Mucosa of rectum (tissue), 2 donors: ENCODE measurements around the gene NPHS1.

ENCODE experiments used
- H3K27ac ChIP-seq, 2 donors: one replicate each; pipeline ENCODE4 v1.7.0; 2013; ENCODE audit warnings: inconsistent platforms in 2 of 2, low read depth in 2 of 2, low read length in 2 of 2
- H3K27me3 ChIP-seq, 2 donors: one replicate each; pipeline ENCODE4 v1.7.0; 2013; ENCODE audit warnings: low read length in 2 of 2; ENCODE audit not compliant: control insufficient read depth in 2 of 2, insufficient read depth in 2 of 2
- H3K36me3 ChIP-seq, 2 donors: one replicate each; pipeline ENCODE4 v1.7.0; 2013; ENCODE audit warnings: low read length in 2 of 2; ENCODE audit not compliant: control insufficient read depth in 2 of 2, insufficient read depth in 2 of 2
- H3K4me1 ChIP-seq, 2 donors: one replicate each; pipeline ENCODE4 v1.7.0; 2013; ENCODE audit warnings: low read length in 2 of 2, mild to moderate bottlenecking in 1 of 2; ENCODE audit not compliant: control insufficient read depth in 2 of 2, insufficient read depth in 2 of 2
- H3K4me3 ChIP-seq, 2 donors: one replicate each; pipeline ENCODE4 v1.7.0; 2013; ENCODE audit warnings: low read length in 2 of 2
- H3K9ac ChIP-seq, 2 donors: one replicate each; pipeline ENCODE4 v1.7.0; 2013; ENCODE audit warnings: low read length in 2 of 2, low read depth in 1 of 2, mild to moderate bottlenecking in 1 of 2
- H3K9me3 ChIP-seq, 2 donors: one replicate each; pipeline ENCODE4 v1.7.0; 2013; ENCODE audit warnings: low read length in 2 of 2; ENCODE audit not compliant: control insufficient read depth in 2 of 2
- donor health status: healthy.
- donor health status: Normal muscosa, but diverticular disease.

NPHS1 gene, protein sequence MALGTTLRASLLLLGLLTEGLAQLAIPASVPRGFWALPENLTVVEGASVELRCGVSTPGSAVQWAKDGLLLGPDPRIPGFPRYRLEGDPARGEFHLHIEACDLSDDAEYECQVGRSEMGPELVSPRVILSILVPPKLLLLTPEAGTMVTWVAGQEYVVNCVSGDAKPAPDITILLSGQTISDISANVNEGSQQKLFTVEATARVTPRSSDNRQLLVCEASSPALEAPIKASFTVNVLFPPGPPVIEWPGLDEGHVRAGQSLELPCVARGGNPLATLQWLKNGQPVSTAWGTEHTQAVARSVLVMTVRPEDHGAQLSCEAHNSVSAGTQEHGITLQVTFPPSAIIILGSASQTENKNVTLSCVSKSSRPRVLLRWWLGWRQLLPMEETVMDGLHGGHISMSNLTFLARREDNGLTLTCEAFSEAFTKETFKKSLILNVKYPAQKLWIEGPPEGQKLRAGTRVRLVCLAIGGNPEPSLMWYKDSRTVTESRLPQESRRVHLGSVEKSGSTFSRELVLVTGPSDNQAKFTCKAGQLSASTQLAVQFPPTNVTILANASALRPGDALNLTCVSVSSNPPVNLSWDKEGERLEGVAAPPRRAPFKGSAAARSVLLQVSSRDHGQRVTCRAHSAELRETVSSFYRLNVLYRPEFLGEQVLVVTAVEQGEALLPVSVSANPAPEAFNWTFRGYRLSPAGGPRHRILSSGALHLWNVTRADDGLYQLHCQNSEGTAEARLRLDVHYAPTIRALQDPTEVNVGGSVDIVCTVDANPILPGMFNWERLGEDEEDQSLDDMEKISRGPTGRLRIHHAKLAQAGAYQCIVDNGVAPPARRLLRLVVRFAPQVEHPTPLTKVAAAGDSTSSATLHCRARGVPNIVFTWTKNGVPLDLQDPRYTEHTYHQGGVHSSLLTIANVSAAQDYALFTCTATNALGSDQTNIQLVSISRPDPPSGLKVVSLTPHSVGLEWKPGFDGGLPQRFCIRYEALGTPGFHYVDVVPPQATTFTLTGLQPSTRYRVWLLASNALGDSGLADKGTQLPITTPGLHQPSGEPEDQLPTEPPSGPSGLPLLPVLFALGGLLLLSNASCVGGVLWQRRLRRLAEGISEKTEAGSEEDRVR (N-terminal part only)

DNA sequence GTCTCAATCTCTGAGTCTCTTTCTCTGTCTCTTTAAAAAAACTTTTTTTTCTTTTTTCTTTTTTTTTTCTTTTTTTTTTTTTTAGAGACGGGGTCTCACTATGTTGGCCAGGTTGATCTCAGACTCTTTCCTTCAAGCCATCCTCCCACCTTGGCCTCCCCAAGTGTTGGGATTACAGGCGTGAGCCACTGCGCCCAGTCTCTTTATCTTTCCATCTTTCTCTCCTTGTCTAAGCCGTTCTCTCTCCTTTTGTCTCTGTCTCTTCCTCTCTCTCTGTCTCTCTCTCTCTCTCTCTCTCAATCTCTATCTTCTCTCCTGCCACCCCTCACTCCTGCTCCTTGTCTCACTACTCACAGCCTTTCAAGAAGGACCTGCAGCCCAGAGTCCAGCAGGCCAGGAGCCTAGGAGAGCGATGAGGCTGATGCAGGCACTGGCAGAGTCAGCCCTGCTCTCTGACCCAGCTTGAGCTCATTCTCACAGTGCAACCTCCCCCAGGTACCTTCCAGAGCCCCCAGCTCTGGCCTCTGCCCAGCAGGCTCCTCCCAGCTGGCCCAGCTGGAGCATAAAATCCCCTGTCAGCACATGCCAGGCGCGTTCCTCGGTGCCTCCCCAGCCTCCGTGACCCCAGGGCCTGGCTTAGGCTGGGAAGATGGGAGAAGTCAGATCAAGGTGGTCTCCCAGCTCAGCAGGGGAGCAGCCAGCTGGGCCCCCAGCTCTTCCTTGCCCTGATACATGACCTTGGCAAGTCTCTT lies at the start of gene NPHS1:
Gene NPHS1, minus strand, starts transcription at position 476 of the 752 bp plus-strand sequence. CDS start 667 bp downstream, outside the sequence.
- no peaks in the 10 kb centered on the region for H3K36me3 ChIP-seq
- peaks cover 20 to 31% of the 10 kb centered on the region in 2 donors for H3K27me3 ChIP-seq
- H3K9ac ChIP-seq: no peak within 1 kb of the TSS
- no peaks in the 10 kb centered on the region for H3K9me3 ChIP-seq
- no peak within 1 kb of the TSS for H3K27ac ChIP-seq
- no peaks in the 10 kb centered on the region for H3K4me1 ChIP-seq
- H3K4me3 ChIP-seq: no peak within 1 kb of the TSS

DNA sequence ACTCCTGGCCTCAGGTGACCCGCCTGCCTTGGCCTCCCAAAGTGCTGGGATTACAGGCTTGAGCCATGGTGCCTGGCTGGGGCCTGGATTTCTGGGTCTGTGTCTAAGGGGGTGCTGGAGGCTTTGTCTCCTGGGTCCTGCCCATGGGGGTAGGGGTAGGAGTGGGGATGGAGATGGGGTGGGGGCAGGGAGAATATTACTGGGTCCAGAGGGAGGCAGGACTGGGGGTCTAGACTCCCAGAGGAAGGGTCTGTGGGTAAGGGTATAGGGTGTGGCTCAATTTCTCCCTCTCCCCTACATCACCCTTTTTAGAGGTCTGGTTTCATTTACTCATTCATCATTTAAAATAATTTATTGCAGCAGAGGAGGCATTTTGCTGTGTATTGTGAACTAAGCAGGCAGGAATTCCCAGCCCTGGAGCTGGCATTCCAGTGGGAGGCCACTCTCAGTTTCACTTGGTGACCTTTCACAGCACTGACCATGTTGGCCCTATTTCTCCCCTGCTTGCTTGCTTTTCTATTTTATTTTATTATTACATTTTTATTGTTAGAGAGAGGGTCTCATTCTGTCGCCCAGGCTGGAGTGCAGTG lies 48.8 kb upstream of the NPHS1 start:
- Histone ChIP-seq H3K9me3 (no peaks in the 10 kb centered on the region), H3K4me3 (peak overlapping the region in 1 of 2 donors; percentile 86), H3K27ac (peak overlapping the region; percentile 12 to 85), H3K36me3 (peaks cover 2 to 13% of the 10 kb centered on the region in 2 donors), H3K9ac (peak overlapping the region in 1 of 2 donors; percentile 81), H3K4me1 (peaks cover 10 to 12% of the 10 kb centered on the region in 2 donors), H3K27me3 (no peaks in the 10 kb centered on the region)

DNA sequence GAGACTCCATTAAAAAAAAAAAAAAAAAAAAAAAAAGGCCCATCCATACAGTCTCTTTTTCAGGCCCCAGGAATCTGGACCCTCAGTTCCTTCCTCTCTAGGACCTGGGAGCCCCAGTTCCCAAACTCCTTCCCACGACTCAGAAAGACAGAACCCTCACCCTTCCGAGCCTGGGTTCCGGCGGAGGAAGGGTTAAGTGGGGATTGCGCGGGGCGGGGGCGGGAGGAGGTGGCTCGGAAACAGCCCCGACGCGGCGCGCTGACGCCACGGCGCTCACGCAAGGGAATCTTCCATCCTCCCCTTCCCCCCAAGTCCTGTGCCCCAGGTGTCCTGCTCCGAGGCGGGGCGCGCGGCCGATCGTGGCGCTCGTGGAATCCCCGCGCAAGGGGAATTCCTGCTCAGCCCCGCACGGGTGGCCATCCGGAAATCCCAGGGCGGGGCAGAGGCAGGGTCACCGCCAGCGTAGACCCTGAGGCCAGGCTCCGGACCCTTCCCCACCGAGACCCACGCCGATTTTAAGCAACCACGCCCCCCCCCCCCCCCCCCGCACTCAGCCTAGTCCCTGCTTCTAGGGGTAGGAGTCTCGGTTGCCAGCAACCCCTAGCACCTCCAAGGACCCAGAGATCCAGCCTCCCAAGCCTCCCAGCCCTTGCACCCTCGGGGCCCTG lies 47.4 kb upstream of the NPHS1 start:
- H3K27ac ChIP-seq: peak overlapping the region; percentile 79 to 88
- peak overlapping the region; percentile 75 to 86 for H3K4me3 ChIP-seq
- H3K27me3 ChIP-seq: no peaks in the 10 kb centered on the region
- H3K36me3 ChIP-seq: peaks cover 7 to 22% of the 10 kb centered on the region in 2 donors
- no peaks in the 10 kb centered on the region for H3K9me3 ChIP-seq
- H3K9ac ChIP-seq: peak overlapping the region; percentile 79 to 81
- H3K4me1 ChIP-seq: peaks cover 8 to 15% of the 10 kb centered on the region in 2 donors

DNA sequence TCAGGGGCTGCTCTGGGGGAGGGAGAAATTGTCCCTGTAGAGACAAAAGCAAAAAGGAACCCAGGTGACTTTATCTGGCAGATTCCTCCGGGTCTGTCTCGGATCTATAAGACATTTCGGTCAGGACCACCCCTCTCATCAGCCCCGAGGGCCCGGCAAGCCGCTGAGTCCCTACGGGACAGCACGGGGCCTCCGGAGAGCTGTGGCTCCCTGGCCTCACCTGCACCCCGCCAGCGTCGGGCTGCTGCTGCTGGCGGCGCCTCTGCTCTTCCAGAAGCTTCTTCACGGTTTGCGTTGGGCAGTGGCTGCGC lies 46.1 kb upstream of the NPHS1 start:
- H3K4me1 ChIP-seq: peaks cover 8 to 15% of the 10 kb centered on the region in 2 donors

DNA sequence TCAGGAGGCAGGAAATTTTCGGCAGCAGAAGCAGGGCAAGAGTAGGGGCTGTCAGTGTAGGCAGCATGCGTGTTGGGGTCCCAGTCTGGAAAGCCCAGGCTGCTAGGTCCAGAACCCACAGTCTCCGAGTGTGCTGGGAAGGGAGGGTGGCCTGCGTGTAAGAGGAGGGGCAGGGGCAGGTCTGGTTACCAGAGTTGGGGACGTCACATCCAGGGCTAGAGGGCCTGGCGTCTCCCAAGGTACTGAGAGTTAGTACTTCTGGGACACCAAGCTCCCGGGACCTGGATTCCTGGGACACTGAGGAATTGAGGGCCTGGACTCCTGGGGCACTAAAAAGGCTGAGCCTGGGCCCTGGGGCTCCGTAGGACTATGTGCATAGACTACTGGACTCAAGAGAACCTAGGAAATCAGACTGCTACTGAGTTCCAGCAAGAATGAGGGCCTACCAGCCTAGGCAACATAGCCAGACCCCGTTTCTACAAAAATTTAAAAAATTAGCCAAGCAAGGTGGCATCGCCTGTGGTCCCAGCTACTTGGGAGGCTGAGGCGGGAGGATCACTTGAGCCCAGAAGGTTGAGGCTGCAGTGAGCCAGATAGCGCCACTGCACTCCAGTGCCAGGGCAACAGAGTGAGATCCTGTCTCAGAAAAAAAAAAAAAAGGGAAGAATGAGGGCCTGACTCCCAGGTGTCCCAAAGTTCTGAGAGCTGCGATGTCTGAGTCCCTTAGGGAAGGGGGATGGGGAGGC lies 45.6 kb upstream of the NPHS1 start:
- H3K27me3 ChIP-seq: no peaks in the 10 kb centered on the region
- peak overlapping the region; percentile 75 to 86 for H3K4me3 ChIP-seq
- H3K4me1 ChIP-seq: peaks cover 8 to 12% of the 10 kb centered on the region in 2 donors
- H3K36me3 ChIP-seq: peaks cover 10 to 32% of the 10 kb centered on the region in 2 donors
- H3K9ac ChIP-seq: peak overlapping the region; percentile 72 to 81
- no peaks in the 10 kb centered on the region for H3K9me3 ChIP-seq
- H3K27ac ChIP-seq: no peak overlapping the region

More for the DNA sequence above, 46.1 kb upstream of the NPHS1 start:
- Histone ChIP-seq H3K27ac (peak overlapping the region; percentile 79 to 88), H3K36me3 (peaks cover 7 to 28% of the 10 kb centered on the region in 2 donors), H3K27me3 (no peaks in the 10 kb centered on the region), H3K4me3 (peak overlapping the region; percentile 75 to 86), H3K9me3 (no peaks in the 10 kb centered on the region), H3K9ac (peak overlapping the region; percentile 72 to 81)

DNA sequence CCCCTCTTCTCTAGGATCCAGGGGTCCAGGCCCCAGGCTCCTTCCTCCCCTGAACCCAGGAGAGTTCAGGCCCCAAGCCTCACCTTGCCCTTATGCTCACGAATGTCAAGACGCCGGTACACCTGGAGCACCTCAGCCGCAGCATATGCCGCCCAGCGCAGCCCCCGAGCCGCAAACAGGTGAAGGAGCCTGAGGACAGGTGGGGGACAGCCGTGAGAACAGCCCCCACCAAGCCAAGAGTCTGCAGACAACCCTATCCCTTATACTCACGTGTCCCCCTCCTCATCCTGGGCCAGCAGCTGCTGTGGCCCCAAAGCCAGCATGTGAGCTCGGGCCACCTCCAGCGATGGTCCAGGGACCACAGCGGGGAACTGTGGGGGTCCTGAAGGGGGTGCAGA lies 44.3 kb upstream of the NPHS1 start:
- H3K27ac ChIP-seq: no peak overlapping the region
- peaks cover 8 to 11% of the 10 kb centered on the region in 2 donors for H3K4me1 ChIP-seq
- H3K4me3 ChIP-seq: no peak overlapping the region
- H3K9me3 ChIP-seq: no peaks in the 10 kb centered on the region
- H3K27me3 ChIP-seq: no peaks in the 10 kb centered on the region
- H3K36me3 ChIP-seq: peaks cover 10 to 32% of the 10 kb centered on the region in 2 donors
- H3K9ac ChIP-seq: no peak overlapping the region

DNA sequence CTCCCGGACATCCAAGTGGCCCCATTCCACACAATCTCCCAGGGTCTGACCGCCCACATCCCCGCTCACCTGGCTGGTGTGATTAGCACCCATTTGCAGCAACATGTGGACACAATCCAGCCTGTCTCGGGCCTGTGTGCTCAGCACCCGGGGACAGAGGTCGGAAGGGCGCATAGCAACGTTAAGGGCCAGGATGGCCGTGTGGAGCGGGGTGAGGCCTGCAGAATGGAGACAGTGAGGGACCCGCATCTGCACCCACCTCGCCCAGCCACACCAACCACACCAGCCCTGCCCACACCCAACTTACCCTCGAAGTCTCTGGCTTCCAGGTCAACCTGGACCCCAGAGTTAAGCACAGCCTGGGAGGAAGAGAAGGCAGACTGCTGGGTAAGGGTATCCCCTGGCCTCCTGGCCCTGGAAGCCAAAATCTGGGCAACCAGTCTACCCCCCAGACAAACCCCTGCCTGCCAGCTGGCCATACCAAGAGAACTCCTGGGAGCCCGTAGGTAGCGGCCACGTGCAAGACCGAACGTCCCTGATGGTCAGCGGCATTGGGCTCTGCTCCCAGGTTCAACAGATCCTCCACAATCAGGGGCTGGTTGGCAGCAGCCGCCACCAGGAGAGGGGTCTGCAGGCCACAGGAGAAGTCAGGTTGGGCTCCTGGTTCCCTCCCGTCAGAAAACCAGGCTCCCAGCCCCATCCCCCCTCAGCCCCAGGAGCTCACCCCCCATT lies 43.8 kb upstream of the NPHS1 start:
- peaks cover 10 to 33% of the 10 kb centered on the region in 2 donors for H3K36me3 ChIP-seq
- H3K9ac ChIP-seq: no peak overlapping the region
- no peak overlapping the region for H3K27ac ChIP-seq
- H3K4me1 ChIP-seq: peaks cover 7 to 8% of the 10 kb centered on the region in 2 donors
- no peak overlapping the region for H3K4me3 ChIP-seq
- no peaks in the 10 kb centered on the region for H3K27me3 ChIP-seq
- no peaks in the 10 kb centered on the region for H3K9me3 ChIP-seq

DNA sequence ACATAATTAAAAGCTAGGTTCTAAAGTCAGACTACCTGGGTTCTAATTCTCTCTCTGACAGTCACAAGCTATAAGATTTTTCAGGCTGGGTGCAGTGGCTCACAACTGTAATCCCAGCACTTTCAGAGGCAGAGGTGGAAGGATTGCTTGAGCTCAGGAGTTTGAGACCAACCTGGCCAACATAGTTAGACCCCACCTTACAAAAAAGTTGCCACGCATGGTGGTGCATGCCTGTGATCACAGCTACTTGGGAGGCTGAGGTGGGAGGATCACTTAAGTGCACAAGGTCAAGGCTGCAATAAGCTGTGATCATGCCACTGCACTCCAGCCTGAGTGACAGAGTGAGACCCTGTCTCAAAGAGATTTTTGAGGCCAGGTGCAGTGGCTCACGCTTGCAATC lies 42.0 kb upstream of the NPHS1 start:
- Histone ChIP-seq H3K4me3 (no peak overlapping the region), H3K27me3 (no peaks in the 10 kb centered on the region), H3K36me3 (peaks cover 22 to 50% of the 10 kb centered on the region in 2 donors), H3K4me1 (peaks cover 7 to 8% of the 10 kb centered on the region in 2 donors), H3K27ac (no peak overlapping the region), H3K9ac (no peak overlapping the region), H3K9me3 (no peaks in the 10 kb centered on the region)
